ENCODE data around the gene TANC1.

The TANC1 gene

GRCh38 chr2:158968396-158969161 lies at the start of gene TANC1:
TANC1 (plus strand) TSS chr2:158968640; CDS start chr2:159065911, 97,271 bp downstream.
- no peak for DNase-seq (ENCODE audit: low read depth, low spot score)

DNA sequence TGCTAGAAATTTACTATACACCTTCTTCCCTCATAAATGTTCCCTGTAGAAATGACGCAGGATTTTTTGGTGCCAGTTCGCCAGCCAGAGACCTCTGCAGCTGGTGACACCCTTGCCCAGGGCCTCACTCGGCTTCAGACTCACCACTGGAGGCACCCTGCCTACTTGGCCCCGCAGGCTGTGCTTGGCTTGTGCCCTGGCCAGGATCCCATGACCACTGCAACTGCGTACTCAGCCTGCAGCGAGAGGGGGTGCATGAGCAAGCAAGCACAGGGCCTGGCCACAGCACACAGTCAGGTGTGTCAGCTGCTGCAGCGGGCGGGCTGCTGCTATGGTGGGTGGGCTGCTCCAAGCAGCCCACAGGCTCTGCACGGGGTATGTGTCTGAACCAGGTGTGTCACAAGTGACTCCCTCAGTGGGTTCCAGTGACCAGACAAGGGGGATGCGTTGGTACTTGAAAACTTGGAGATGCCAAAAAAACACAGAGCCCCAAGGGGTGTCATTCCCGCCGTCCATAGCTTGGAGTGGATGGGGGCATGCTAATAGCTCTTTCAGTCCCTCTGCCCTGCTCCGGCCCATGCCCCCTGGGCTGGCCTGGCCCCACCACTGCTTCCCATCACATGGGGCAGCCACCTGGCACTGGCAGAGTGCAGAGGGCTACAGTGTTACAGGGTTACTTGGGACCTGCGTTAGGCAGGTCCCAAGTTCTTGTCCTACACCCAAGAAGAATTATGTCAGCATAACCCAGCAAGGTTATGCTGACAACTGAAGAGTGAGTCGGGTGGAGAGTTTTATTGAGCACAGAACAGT lies 46.6 kb upstream of the TANC1 start:
- DNase-seq (ENCODE audit: low read depth, low spot score), result no peak

- no peak for DNase-seq (ENCODE audit: low read depth, low spot score)
These were observed 45.8 kb upstream of the TANC1 start for GRCh38 chr2:158922601-158923000.

DNA sequence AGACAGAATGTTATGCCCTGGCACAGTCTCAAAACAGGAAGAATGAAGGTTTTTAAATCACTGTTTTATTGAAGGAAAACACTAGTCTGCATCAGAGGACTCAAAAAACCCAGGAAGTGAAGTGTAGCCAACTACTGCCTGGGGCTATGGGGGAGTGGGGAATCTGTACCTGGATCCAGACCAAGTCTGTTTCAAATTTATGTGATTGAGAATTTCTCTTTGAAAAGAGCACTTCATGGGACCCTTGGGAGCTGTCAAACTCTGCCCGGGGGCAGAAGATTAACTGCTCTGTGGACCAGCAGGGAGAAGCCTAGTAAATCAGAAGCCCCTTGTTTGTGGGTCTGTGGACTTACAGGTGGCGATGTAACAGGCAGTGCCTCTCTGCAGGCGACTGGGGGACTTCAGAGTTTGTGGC lies 45.3 kb upstream of the TANC1 start:
- DNase-seq (ENCODE audit: low read depth, low spot score), result no peak

DNA sequence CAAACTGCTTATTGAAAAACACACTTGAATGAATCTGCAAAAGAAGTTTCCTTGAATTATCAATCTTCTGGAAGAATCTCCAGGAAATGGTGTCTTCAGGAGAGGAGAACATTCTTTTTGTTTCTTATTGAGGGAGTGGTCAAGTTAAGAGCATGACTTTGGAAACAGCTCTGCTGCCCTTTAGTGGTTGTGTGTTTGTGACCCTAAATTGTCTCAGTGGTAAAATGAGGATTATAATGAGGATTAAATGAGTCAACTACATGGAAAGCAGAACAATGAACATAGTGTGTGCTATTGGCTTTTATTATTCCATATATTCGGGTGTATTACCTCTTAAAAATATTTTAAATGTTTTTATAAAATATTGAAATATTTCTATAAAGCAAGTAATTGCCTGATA lies 44.8 kb upstream of the TANC1 start:
- DNase-seq (ENCODE audit: low read depth, low spot score), result no peak

- DNase-seq (ENCODE audit: low read depth, low spot score), result no peak
These were observed 41.9 kb upstream of the TANC1 start for GRCh38 chr2:158926478-158926948.

DNA sequence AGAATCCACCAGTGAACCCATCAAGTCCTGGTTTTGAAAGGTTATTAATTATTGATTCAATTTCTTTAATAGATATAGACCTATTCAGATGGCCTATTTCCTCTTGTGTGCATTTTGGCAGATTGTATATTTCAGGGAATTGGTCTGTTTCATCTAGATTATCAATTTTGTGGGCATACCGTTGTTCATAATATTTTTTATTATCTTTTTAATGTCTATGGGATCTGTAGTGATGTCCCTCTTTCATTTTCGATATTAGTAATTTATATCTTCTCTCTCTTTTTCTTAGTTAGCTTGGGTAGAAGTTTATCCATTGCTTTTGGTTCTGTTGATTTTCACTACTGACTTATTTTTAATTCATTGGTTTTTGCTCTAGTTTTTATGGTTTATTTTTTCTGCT lies 39.9 kb upstream of the TANC1 start:
- no peak for DNase-seq (ENCODE audit: low read depth, low spot score)

- DNase-seq (ENCODE audit: low read depth, low spot score), result no peak
These were observed 39.5 kb upstream of the TANC1 start for GRCh38 chr2:158928965-158929364.

DNA sequence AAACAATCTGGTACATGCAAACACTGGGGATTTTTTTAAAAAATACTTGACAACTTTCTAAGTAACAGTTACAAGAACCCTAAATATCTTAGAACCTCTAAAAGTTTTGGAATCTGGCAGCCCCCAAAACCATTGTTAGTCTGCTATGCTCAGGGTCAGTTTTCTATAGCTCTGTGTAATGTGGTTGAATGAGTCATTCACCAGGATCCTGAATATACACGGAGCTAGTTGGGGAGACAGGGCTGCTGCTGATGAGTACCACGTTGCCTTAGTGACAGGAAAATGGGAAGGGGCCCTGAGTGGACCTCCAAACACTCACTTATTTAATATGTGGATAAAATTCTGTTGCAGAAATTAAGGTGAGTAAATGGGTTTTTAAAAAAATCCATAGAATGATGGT lies 36.9 kb upstream of the TANC1 start:
- no peak for DNase-seq (ENCODE audit: low read depth, low spot score)

DNA sequence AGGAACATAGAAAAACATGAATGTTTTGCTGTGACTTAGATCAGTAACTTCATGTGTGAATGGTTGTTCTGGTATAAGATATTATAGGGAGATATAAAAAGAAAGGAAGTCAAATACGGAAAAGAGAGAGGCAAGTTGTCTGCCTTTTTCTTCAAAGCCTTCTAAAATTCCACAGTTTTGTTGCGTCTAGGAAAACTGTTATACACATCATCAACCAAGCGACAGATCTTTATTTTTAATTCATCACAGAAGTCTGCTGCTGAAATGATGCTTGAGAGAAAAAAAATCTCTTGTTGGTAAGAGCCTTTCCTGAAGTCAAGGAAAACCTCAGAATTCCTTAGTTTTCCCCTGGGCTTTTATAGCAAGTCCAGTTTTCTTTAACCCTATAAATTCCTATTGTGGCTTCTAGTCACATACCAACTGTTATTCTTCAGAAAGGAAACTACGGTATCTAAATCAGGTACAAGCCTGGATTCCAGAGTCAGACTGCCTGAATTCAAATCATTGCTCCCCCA lies 36.3 kb upstream of the TANC1 start:
- DNase-seq (ENCODE audit: low read depth, low spot score), result no peak

DNA sequence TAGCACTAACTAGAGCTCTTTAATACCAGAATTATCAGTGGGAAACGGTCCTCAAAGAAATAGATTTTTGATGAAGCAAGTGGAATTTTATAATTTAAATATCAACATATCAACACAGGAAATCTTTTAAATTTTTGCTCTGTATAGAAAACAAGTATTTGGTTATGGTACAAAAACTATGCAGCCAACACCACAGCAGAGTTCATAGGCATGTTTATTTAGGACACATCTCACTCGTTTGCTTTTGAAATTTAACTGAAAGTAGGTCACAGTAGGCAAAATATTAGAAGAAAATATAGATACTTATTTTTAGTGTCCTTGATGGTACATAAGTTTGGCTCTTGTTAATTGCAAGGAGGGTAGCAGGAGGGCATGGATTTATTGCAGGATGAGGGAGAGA lies 34.3 kb upstream of the TANC1 start:
- no peak for DNase-seq (ENCODE audit: low read depth, low spot score)

- no peak for DNase-seq (ENCODE audit: low read depth, low spot score)
These were observed 32.8 kb upstream of the TANC1 start for GRCh38 chr2:158935617-158936016.

DNA sequence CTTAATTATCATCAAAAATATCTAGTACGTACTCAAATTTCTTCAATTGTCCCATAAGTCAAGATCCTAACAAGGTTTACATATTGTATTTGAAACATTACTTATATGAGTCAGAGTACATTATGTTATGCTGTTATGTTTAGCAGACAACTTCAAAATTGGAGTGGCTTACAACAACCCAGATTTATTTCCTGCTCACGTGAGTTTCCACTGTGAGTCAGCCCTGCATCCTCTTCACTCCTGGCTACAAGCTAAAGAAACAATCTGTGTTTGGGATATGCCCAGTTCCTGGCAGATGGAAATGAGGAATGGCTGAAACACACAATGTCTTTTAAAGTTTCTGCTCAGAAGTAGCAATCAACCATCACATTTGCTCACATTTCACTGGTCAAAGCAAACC lies 31.5 kb upstream of the TANC1 start:
- no peak for DNase-seq (ENCODE audit: low read depth, low spot score)

- no peak for DNase-seq (ENCODE audit: low read depth, low spot score)
These were observed 28.1 kb upstream of the TANC1 start for GRCh38 chr2:158940356-158940755.

- no peak for DNase-seq (ENCODE audit: low read depth, low spot score)
These were observed 24.5 kb upstream of the TANC1 start for GRCh38 chr2:158943973-158944372.

- DNase-seq (ENCODE audit: low read depth, low spot score), result no peak
These were observed 19.3 kb upstream of the TANC1 start for GRCh38 chr2:158948964-158949699.

DNA sequence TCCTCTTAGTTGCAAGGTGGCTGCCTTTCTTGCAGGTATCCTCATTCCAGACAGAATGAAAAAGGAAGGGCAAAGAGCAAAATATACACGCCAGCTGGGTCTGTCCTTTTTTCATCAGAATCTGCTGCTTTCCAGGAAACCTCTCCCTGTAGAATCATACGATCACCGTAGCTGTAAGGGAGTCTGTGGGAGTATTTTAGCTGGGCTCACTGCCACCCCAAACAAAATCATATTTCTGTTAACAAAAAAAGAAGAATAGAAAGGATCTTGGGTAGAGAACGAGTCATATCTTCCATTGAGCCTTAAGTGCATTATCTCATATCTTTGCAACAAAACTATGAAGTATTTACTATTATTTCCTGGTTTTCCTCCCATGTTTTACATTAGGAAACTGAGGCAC lies 15.0 kb upstream of the TANC1 start:
- no peak for DNase-seq (ENCODE audit: low read depth, low spot score)

- no peak for DNase-seq (ENCODE audit: low read depth, low spot score)
These were observed 14.3 kb upstream of the TANC1 start for GRCh38 chr2:158953926-158954763.

DNA sequence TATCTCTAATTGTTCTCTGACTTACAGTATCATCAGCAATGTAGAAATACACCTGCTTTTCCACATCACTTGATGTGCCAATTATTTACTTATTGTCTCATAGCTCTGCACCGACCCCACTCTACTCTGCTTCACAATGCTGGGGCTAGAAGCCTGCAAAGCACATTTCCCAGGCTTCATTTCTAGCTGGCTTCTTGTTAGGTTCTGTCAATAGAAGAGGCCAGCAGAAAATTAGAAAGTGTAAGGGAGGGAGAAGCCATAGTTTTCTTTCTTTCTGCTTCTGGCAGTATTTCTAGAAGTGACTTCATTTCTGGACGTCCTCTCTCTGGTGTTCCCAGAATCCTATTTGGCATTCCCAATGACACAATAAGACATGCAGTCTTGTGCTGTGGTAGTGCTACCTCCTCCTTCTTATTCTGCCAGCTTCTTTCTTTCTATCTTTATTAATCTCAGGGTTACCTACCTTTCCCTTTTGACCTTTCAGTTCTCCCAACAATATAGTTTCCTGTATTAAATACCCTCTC lies 12.5 kb upstream of the TANC1 start:
- DNase-seq (ENCODE audit: low read depth, low spot score), result no peak

GRCh38 chr2:158958365-158958764 lies 10.1 kb upstream of the TANC1 start:
- DNase-seq (ENCODE audit: low read depth, low spot score), result no peak

- DNase-seq (ENCODE audit: low read depth, low spot score), result no peak
These were observed 8.2 kb upstream of the TANC1 start for GRCh38 chr2:158960193-158960592.

Measured in activated CD4-positive, CD25-positive, alpha-beta regulatory T cell treated with anti-CD3 and anti-CD28 coated beads, Interleukin-2, amount 50 U/mL, for 16 hours (primary cell).